Measurements from ENCODE around the gene C2.
"Not testable (repeated sequence)": the region's sequence is repeated elsewhere in the genome, so short reads cannot be mapped to it uniquely, and the experiment has no call there.

Gene C2

GRCh38 chr6:31930962-31931361 lies 3.4 kb downstream of the C2 start:
- no peak for DNase-seq

GRCh38 chr6:31932137-31932536 lies 4.6 kb downstream of the C2 start:
- not testable (repeated sequence) for DNase-seq

- no peak for DNase-seq
Observed at GRCh38 chr6:31933537-31933936, 6.0 kb downstream of the C2 start.

GRCh38 chr6:31935021-31935420 lies 7.5 kb downstream of the C2 start:
- no peak for DNase-seq

DNA sequence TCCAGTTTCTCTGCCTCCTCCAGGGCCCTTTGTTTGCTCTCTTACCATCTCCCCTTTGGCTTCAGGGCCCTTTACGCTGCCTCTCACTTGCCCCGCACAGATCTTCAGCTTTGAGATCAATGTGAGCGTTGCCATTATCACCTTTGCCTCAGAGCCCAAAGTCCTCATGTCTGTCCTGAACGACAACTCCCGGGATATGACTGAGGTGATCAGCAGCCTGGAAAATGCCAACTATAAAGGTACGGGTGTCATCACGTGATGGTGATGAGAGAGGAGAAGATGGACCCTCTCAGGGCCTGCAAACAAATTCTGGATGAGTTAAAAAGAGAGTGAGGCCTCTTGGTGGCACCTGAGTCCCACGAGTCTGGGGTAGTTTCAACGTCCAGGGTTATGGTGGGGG lies 8.3 kb downstream of the C2 start:
- DNase-seq, result no peak

GRCh38 chr6:31940256-31940664 lies 12.7 kb downstream of the C2 start:
- DNase-seq, result no peak

- no peak for DNase-seq
Observed at GRCh38 chr6:31943742-31944141, 16.2 kb downstream of the C2 start.

GRCh38 chr6:31945154-31945506 lies 17.6 kb downstream of the C2 start:
- DNase-seq, result no peak

- no peak for DNase-seq
Observed at GRCh38 chr6:31945507-31946369, 18.2 kb downstream of the C2 start, which contains the start of gene CFB. TSS of gene CFB (plus strand) at chr6:31946095. CDS start at chr6:31946222, 127 bp downstream.

DNA sequence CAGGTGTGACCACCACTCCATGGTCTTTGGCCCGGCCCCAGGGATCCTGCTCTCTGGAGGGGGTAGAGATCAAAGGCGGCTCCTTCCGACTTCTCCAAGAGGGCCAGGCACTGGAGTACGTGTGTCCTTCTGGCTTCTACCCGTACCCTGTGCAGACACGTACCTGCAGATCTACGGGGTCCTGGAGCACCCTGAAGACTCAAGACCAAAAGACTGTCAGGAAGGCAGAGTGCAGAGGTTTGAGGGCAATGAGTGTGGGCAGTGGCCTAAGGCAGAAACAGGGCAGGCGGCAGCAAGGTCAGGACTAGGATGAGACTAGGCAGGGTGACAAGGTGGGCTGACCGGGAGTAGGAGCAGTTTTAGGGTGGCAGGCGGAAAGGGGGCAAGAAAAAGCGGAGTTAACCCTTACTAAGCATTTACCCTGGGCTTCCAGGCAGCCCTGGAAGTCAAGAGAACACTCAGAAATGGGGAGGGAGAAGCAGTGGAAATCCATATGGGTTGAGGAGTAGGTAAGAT lies 18.9 kb downstream of the C2 start:
- DNase-seq, result no peak

DNA sequence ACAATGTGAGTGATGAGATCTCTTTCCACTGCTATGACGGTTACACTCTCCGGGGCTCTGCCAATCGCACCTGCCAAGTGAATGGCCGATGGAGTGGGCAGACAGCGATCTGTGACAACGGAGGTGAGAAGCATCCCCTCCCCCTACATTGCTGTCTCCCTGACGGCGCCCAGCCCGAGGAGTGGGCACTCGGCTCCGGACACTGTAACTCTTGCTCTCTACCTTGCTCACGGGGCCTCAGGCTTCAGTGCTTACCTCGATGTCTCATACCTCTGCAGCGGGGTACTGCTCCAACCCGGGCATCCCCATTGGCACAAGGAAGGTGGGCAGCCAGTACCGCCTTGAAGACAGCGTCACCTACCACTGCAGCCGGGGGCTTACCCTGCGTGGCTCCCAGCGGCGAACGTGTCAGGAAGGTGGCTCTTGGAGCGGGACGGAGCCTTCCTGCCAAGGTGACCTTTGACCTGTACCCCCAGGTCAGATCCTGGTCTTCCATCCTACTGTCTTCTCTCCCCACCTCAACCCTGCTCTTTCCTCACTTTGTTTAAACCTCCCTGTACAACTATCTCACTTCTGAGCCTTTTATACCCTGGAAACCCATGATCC lies 19.7 kb downstream of the C2 start:
- no peak for DNase-seq

- DNase-seq, result no peak
Observed at GRCh38 chr6:31947864-31948263, 20.3 kb downstream of the C2 start.

GRCh38 chr6:31948306-31948705 lies 20.8 kb downstream of the C2 start:
- no peak for DNase-seq

DNA sequence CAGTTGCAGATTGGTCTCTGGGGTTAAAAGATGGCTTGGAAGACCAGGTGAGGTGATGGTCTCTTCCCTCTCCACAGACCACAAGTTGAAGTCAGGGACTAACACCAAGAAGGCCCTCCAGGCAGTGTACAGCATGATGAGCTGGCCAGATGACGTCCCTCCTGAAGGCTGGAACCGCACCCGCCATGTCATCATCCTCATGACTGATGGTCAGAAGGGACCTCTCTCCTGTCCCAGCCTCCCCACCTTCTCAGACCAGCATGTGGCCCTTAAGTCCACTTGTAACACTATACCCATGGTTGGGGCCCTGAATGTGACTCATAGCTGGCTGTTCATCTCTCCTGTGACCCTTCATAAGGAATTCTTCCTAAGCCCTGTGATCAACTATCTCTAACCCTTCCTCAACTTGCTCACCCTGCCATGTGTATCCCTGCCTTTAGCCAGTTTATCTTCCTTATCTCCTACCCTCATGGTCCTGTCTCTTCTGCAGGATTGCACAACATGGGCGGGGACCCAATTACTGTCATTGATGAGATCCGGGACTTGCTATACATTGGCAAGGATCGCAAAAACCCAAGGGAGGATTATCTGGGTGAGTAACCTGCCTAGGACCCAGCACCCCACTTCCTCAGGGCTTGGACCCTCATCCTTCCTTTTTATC lies 21.4 kb downstream of the C2 start:
- peak; percentile 38 for DNase-seq

DNA sequence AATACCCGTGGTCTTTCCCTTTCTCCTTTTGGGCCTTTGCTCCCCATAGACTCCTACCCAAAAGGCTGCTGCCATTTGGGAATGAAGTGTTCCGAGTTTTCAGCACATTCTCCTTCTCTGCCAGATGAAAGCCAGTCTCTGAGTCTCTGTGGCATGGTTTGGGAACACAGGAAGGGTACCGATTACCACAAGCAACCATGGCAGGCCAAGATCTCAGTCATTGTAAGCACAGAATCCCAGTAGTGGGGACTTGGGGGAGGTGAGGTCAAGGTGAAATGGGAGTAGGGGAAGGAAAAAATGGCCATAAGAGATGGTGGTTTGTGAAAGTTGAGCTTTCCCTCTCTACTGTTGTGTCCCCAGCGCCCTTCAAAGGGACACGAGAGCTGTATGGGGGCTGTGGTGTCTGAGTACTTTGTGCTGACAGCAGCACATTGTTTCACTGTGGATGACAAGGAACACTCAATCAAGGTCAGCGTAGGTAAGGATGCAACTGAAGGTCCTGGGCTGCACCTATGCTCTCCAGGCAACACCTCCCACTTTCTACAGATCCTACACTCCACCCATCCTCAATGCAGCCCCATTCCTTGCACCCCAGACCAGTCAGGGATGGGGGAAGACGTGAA lies 22.5 kb downstream of the C2 start:
- DNase-seq, result no peak

GRCh38 chr6:31952140-31952805 lies 24.8 kb downstream of the C2 start:
- DNase-seq, result peak; percentile 76

DNA sequence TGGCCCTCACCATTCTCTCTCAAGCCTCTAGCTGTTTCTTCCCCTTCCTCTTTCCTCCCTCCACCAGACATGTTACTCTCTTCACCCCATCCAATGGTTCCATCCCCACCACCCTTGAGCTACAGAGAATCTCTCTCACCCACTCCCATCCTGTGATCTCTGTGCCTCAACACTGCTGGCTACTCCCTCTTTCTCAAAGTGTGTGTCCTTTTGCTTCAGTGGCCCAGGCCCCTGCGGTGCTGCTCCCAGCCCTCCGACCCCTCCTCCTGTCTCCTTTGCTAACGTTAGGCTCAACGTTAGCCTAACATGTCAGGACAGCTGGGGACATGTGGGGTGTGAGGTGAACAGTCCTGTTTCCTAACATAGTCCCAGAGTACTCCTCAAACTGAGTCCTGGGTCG lies 25.4 kb downstream of the C2 start:
- DNase-seq, result no peak

- DNase-seq, result no peak
Observed at GRCh38 chr6:31954511-31954910, 27.0 kb downstream of the C2 start.

DNA sequence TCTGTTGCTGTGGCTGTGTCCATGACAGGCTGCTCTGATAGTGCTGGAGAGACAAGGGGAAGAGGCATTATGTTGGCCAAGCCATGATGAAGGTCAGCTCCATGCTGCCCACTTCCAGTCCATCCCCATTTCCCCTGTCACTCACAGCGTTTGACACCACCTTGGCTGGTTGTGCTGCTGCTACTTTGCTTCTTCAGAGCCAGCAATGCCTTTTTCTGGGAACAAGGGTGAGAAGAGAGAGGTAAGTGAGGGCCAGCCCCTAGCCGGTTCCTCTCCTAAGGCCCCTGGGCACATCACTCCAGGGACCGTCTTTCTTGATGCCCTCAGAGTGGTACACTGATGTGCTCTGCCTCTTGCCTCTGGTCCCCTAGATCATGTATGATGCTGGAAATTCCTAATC lies 29.3 kb downstream of the C2 start:
- no peak for DNase-seq

DNA sequence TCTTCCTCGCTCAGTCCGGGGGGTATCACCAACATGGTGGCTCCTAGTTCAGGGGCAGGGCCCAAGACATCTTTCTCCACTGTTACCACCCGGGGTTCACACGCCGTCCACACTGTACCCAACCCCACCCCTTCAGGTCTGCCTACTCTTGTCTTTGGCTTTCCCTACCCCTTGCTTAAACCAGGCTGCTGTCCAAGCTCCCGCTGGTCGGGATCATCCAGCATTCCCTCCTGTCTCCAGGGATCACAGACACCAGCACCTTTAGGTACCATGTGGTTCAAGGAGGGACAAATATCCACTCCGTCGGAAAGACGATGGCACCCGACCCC lies 30.9 kb downstream of the C2 start:
- DNase-seq, result peak; percentile 25

- DNase-seq, result peak; percentile 99
Observed at GRCh38 chr6:31958741-31959739, 31.5 kb downstream of the C2 start, which contains the start of the genes NELFE and SKIC2. TSS of gene NELFE (minus strand) at chr6:31958971. CDS start at chr6:31958446, 525 bp downstream. TSS of gene SKIC2 (plus strand) at chr6:31959175. CDS start at chr6:31959193, 18 bp downstream.
